Endothelial cell of umbilical vein (primary cell): ENCODE data around the gene LCLAT1. TPM values are rescaled to one million over a fixed set of nuclear protein-coding genes. Genes with fewer than 3 reads are reported as not detected.
A peak's percentile ranks its signal among the peaks of the same experiment; 100 is the strongest.

Experiments
- BruUV-seq: library from RNA; stranded (reverse); fragments of 400-500 nt; replicated peaks from 2 replicates; lab custom pipeline; 2021; lab: Mats Ljungman, UMichigan
- CTCF ChIA-PET: fragments of 300-600, 350-600 bp; sonication (Branson Sonifier 250); formaldehyde crosslinking; loops from one replicate; lab custom pipeline; 2021; ENCODE audit warnings: antibody characterized with exemption, inconsistent platforms; lab: Charles Lee
- POLR2A ChIA-PET: fragments of 300-600, 350-600 bp; sonication (Branson Sonifier 250); formaldehyde crosslinking; loops from one replicate; lab custom pipeline; 2021; ENCODE audit warnings: antibody characterized with exemption, inconsistent platforms; lab: Charles Lee
- DNase-seq: peaks from one replicate; pipeline ENCODE4 v3.0.0-alpha.2; 2011; ENCODE audit warnings: low read depth, low spot score
- FAIRE-seq: peaks from 2 replicates; lab custom pipeline; 2011; peaks lifted over from hg19 to GRCh38; lab: Jason Lieb, UNC
- H2AFZ ChIP-seq: 2 replicates; pipeline ENCODE4 v1.6.0; 2012; ENCODE audit warnings: low read depth, low read length, control low read depth, inconsistent platforms
- H3K27ac ChIP-seq: 2 replicates; pipeline ENCODE4 v1.5.1; 2011; ENCODE audit warnings: low read depth, mild to moderate bottlenecking, control low read depth, low read length, moderate library complexity; ENCODE audit not compliant: insufficient read depth
- H3K27me3 ChIP-seq, 2 experiments: 2 replicates each; pipeline versions ENCODE4 v1.6.0 to v1.6.1; 2011; ENCODE audit warnings: low read length in 2 of 2, mixed read lengths in 1 of 2; ENCODE audit not compliant: control insufficient read depth in 2 of 2, insufficient read depth in 2 of 2
- H3K36me3 ChIP-seq, 2 experiments: 2 replicates in 1 of 2; 3 replicates in 1 of 2; pipeline ENCODE4 v1.5.1; 2011; ENCODE audit warnings: low read length in 2 of 2, mild to moderate bottlenecking in 1 of 2, moderate library complexity in 1 of 2; ENCODE audit not compliant: control insufficient read depth in 2 of 2, insufficient read depth in 2 of 2; ENCODE audit errors: extremely low read depth in 1 of 2
- H3K4me1 ChIP-seq: 3 replicates; pipeline ENCODE4 v1.5.1; 2011; ENCODE audit warnings: mild to moderate bottlenecking, low read length; ENCODE audit not compliant: control insufficient read depth, insufficient read depth; ENCODE audit errors: extremely low read depth
- H3K4me2 ChIP-seq: 2 replicates; pipeline ENCODE4 v1.6.1; 2011; ENCODE audit warnings: low read length, control low read depth, mixed read lengths; ENCODE audit not compliant: insufficient read depth
- H3K4me3 ChIP-seq, 3 experiments: fragments of 200-600 bp in 1 of 3; sonication (generic), shearing (Covaris generic) in 1 of 3; replicated peaks in 1 of 3; 2 replicates each; pipeline ENCODE4 v1.5.1; 2011 to 2016; ENCODE audit warnings: control low read depth in 3 of 3, low read length in 3 of 3, mild to moderate bottlenecking in 2 of 3, inconsistent platforms in 1 of 3, low read depth in 1 of 3, moderate library complexity in 1 of 3; ENCODE audit not compliant: insufficient read depth in 1 of 3
- H3K79me2 ChIP-seq: 2 replicates; pipeline ENCODE4 v1.6.0; 2012; ENCODE audit warnings: low read length, inconsistent platforms; ENCODE audit not compliant: control insufficient read depth, insufficient read depth
- H3K9ac ChIP-seq: replicated peaks from 2 replicates; pipeline ENCODE3; 2011; ENCODE audit warnings: low read length, control low read depth; ENCODE audit not compliant: insufficient read depth; ENCODE audit errors: extremely low read depth
- H3K9me1 ChIP-seq: replicated peaks from 3 replicates; pipeline ENCODE4 v1.6.0; 2011; ENCODE audit warnings: mild to moderate bottlenecking, low read length; ENCODE audit not compliant: control insufficient read depth, insufficient read depth; ENCODE audit errors: extremely low read depth
- H3K9me3 ChIP-seq: replicated peaks from 2 replicates; pipeline ENCODE4 v1.5.1; 2012; ENCODE audit warnings: low read length, inconsistent platforms; ENCODE audit not compliant: control insufficient read depth, insufficient read depth
- H4K20me1 ChIP-seq: replicated peaks from 2 replicates; pipeline ENCODE3; 2011; ENCODE audit warnings: mild to moderate bottlenecking, low read length; ENCODE audit not compliant: control insufficient read depth, insufficient read depth; ENCODE audit errors: extremely low read depth
- EZH2 ChIP-seq: IDR thresholded peaks from 2 replicates; pipeline ENCODE4 v1.6.1; 2012; ENCODE audit warnings: borderline replicate concordance, low read depth, mild to moderate bottlenecking, moderate library complexity, low read length, inconsistent platforms; ENCODE audit not compliant: severe bottlenecking
- FOS ChIP-seq: IDR thresholded peaks from 2 replicates; pipeline ENCODE4 v1.6.1; 2011; ENCODE audit warnings: mild to moderate bottlenecking, low read length, moderate library complexity, borderline replicate concordance; ENCODE audit not compliant: insufficient read depth
- GATA2 ChIP-seq: IDR thresholded peaks from 2 replicates; pipeline ENCODE4 v1.7.0; 2011; ENCODE audit warnings: low read depth, mild to moderate bottlenecking, moderate library complexity, mixed read lengths, low read length; ENCODE audit not compliant: insufficient read length, insufficient read depth
- JUN ChIP-seq: IDR thresholded peaks from 2 replicates; pipeline ENCODE4 v1.6.1; 2011; ENCODE audit warnings: borderline replicate concordance, low read depth; ENCODE audit not compliant: insufficient read length, insufficient read depth
- MYC ChIP-seq: IDR thresholded peaks from one replicate; pipeline ENCODE4 v1.6.1; 2011; ENCODE audit warnings: mild to moderate bottlenecking, low read depth, low read length
- POLR2A ChIP-seq: IDR thresholded peaks from 2 replicates; pipeline ENCODE4 v1.6.1; 2012; ENCODE audit warnings: low read depth, mild to moderate bottlenecking, control low read depth, low read length
- POLR2AphosphoS5 ChIP-seq: IDR thresholded peaks from 2 replicates; pipeline ENCODE4 v1.6.1; 2012; ENCODE audit warnings: low read depth, mild to moderate bottlenecking, control low read depth, low read length, moderate library complexity; ENCODE audit not compliant: insufficient read depth
- dilution Hi-C: fragments of 300-500 bp; cut with MboI; formaldehyde crosslinking; loops from one replicate; pipeline ENCODE4 v1.15.0; 2019; ENCODE audit warnings: low sequenced_read_pairs; ENCODE audit not compliant: extremely low pct_ligation_motif_present
- intact Hi-C: fragments of 100-400 bp; cut with micrococcal nuclease; formaldehyde crosslinking; loops from one replicate; pipeline ENCODE4 v1.10.0; 2022
- polyA plus RNA-seq, 4 experiments: library from polyadenylated mRNA; depleted of rRNA in 3 of 4; stranded (reverse) in 3 of 4; unstranded in 1 of 4; fragments of >200 nt; gene quantifications; 2 replicates each; pipeline versions ENCODE4 v1.2.1 to v1.2.3, GENCODE V29; 2011 to 2012; ENCODE audit warnings: missing spikeins in 1 of 4
- total RNA-seq: library from RNA; stranded (reverse); gene quantifications from 2 replicates; pipeline ENCODE4 v1.2.3, GENCODE V29; 2021
- TF ChIP-seq, protein P1 (sequence below), 2 donors: IDR thresholded peaks; 1 replicate in 1 of 2; 2 replicates in 1 of 2; pipeline ENCODE4 v1.5.1; 2011; ENCODE audit warnings: low read length in 2 of 2, mild to moderate bottlenecking in 2 of 2, moderate library complexity in 2 of 2, control low read depth in 1 of 2, inconsistent platforms in 1 of 2, low read depth in 1 of 2; ENCODE audit not compliant: insufficient read depth in 1 of 2; ENCODE audit errors: extremely low read depth in 1 of 2
- TF ChIP-seq, protein P2 (sequence below): IDR thresholded peaks from 2 replicates; pipeline ENCODE4 v1.6.1; 2011; ENCODE audit not compliant: insufficient read depth, insufficient read length

LCLAT1 gene
- total and polyA plus RNA-seq, 2 donors (not counting 3 experiments of a cell fraction or from before 2014, with no cell fraction given) = 6.1 to 20.8 TPM

DNA sequence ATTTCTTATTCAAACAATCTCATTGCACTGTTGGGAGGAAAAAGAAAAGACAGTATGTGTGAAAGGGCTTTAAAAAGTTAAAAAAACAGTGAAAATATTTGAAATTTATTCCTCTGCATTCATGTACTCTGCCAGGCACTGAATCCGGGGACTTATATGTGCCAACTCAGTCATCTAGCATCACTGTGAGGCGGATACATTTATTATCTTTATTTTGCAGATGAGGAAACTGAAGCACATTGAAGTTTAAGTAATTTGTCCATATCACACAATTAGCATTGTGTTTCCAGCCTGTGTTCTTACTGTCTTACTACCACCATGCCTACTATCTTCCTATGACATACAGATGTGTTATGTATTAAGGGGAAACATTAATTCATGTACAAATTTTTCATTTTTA lies 1.8 kb downstream of the LCLAT1 start:
- intact Hi-C loops (loop anchor here (5.0 kb wide), 1 partner anchor 302 kb away; the partner anchor contains the start of gene YPEL5), dilution Hi-C loops (no loop called here)
- H3K4me3 ChIP-seq = no peak overlapping the region
- no peak overlapping the region for H3K9ac ChIP-seq
- H3K27me3 ChIP-seq = no peaks in the 10 kb centered on the region
- DNase-seq = no peak
- no peak for FAIRE-seq
- H3K4me2 ChIP-seq = peak overlapping the region; percentile 42
- H3K9me3 ChIP-seq = no peaks in the 10 kb centered on the region
- H3K9me1 ChIP-seq = no peaks in the 10 kb centered on the region
- H3K4me1 ChIP-seq = peaks cover 13% of the 10 kb centered on the region
- H3K27ac ChIP-seq = no peak overlapping the region
- ChIA-PET CTCF (interaction anchor here (1.1 kb wide), 1 partner anchor 10 kb away, joined by 3 read pairs; no protein-coding TSS in a partner anchor), POLR2A (no interaction called here)
- H3K36me3 ChIP-seq = no peaks in the 10 kb centered on the region
- no TSS peak for BruUV-seq
- TF ChIP-seq MYC = no peak
- no peak for TF ChIP-seq GATA2
- TF ChIP-seq, protein P1, sequence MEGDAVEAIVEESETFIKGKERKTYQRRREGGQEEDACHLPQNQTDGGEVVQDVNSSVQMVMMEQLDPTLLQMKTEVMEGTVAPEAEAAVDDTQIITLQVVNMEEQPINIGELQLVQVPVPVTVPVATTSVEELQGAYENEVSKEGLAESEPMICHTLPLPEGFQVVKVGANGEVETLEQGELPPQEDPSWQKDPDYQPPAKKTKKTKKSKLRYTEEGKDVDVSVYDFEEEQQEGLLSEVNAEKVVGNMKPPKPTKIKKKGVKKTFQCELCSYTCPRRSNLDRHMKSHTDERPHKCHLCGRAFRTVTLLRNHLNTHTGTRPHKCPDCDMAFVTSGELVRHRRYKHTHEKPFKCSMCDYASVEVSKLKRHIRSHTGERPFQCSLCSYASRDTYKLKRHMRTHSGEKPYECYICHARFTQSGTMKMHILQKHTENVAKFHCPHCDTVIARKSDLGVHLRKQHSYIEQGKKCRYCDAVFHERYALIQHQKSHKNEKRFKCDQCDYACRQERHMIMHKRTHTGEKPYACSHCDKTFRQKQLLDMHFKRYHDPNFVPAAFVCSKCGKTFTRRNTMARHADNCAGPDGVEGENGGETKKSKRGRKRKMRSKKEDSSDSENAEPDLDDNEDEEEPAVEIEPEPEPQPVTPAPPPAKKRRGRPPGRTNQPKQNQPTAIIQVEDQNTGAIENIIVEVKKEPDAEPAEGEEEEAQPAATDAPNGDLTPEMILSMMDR (IDR thresholded peaks at IDR 0.05; ENCODE audit: extremely low read depth in 1 of 2, insufficient read depth in 1 of 2, low read depth in 1 of 2, low read length in 2 of 2) = no peak
- H2AFZ ChIP-seq = no peak overlapping the region
- peaks cover 24% of the 10 kb centered on the region for H3K79me2 ChIP-seq
- no peaks in the 10 kb centered on the region for H4K20me1 ChIP-seq

DNA sequence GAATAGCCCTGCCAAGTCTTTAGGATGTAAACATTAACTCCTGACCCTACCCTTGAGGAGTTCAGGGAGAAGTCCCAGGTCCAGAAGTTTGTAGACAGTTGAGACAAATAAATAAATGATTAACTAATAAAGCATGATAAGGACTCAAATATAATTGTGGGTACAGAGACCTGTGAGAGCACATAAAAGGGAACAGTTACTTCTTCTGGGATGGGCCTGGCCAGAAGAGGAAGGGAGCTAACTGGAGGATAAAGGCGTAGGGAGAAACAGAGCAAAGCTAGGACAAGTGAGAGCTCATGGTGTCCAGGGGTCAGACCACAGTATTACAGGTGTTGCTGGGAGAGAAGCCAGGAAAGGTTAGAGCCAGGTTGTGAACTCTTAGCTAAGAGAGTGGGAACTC lies 3.0 kb downstream of the LCLAT1 start:
- POLR2A ChIA-PET = no interaction called here
- no peak for DNase-seq
- Histone ChIP-seq H3K9me1 (no peaks in the 10 kb centered on the region), H3K9me3 (no peaks in the 10 kb centered on the region), H3K27me3 (no peaks in the 10 kb centered on the region), H3K4me2 (no peak overlapping the region), H2AFZ (no peak overlapping the region), H3K36me3 (no peaks in the 10 kb centered on the region), H3K4me3 (no peak overlapping the region), H4K20me1 (no peaks in the 10 kb centered on the region), H3K4me1 (peaks cover 13% of the 10 kb centered on the region), H3K9ac (no peak overlapping the region), H3K27ac (no peak overlapping the region), H3K79me2 (peaks cover 24% of the 10 kb centered on the region)
- no peak for FAIRE-seq
- dilution Hi-C loops = no loop called here
- intact Hi-C loops = no loop called here
- no peak for TF ChIP-seq FOS
- no peak for TF ChIP-seq MYC
- no peak for TF ChIP-seq POLR2AphosphoS5
- TF ChIP-seq POLR2A = no peak
- TF ChIP-seq, protein P1 (IDR thresholded peaks at IDR 0.05; ENCODE audit: extremely low read depth in 1 of 2, insufficient read depth in 1 of 2, low read depth in 1 of 2, low read length in 2 of 2) = no peak
- TF ChIP-seq JUN = no peak
- TF ChIP-seq GATA2 = no peak
- TF ChIP-seq, protein P2, sequence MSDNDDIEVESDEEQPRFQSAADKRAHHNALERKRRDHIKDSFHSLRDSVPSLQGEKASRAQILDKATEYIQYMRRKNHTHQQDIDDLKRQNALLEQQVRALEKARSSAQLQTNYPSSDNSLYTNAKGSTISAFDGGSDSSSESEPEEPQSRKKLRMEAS = no peak
- TF ChIP-seq EZH2 = no peak
- CTCF ChIA-PET = interaction anchor here (0.7 to 1.1 kb wide), 2 partner anchors 9 to 28 kb away, joined by 3 read pairs; no protein-coding TSS in a partner anchor
- no TSS peak for BruUV-seq
